ENCODE data around the gene EXT2. TPM values are rescaled to one million over a fixed set of nuclear protein-coding genes. Genes with fewer than 3 reads are reported as not detected.

Gene EXT2
- total and polyA plus RNA-seq, 2 experiments from 2014 or later = 71.5 to 107 TPM

- Histone ChIP-seq H3K4me1 (ENCODE audit: insufficient read depth) (peaks cover 23% of the 10 kb centered on the region), H3K4me2 (no peak overlapping the region), H3K9me2 (replicated peaks; ENCODE audit: insufficient read depth) (no peaks in the 10 kb centered on the region), H3K9me3 (ENCODE audit: low read depth) (no peaks in the 10 kb centered on the region), H2AFZ (no peak overlapping the region), H4K20me1 (ENCODE audit: insufficient read depth, poor library complexity, severe bottlenecking) (no peaks in the 10 kb centered on the region), H3K27me3 (no peaks in the 10 kb centered on the region), H3K36me3 (replicated peaks; ENCODE audit: insufficient read depth, low read depth) (no peaks in the 10 kb centered on the region), H3K4me3 (no peak overlapping the region), H3K79me2 (no peaks in the 10 kb centered on the region), H3K27ac (peak overlapping the region; percentile 28)
- WGBS (ENCODE audit: low lambda C conversion rate, missing lambda C conversion rate) = 77% methylated on average over 8 of the region's 8 CpGs
- no peak for DNase-seq (ENCODE audit: low spot score)
- TF ChIP-seq EZH2phosphoT487 (IDR thresholded peaks at IDR 0.05; ENCODE audit: low read depth, severe bottlenecking, unreplicated experiment) = no peak
- TF ChIP-seq EZH2 (IDR thresholded peaks at IDR 0.05; ENCODE audit: borderline replicate concordance) = no peak
- TF ChIP-seq, protein P1, sequence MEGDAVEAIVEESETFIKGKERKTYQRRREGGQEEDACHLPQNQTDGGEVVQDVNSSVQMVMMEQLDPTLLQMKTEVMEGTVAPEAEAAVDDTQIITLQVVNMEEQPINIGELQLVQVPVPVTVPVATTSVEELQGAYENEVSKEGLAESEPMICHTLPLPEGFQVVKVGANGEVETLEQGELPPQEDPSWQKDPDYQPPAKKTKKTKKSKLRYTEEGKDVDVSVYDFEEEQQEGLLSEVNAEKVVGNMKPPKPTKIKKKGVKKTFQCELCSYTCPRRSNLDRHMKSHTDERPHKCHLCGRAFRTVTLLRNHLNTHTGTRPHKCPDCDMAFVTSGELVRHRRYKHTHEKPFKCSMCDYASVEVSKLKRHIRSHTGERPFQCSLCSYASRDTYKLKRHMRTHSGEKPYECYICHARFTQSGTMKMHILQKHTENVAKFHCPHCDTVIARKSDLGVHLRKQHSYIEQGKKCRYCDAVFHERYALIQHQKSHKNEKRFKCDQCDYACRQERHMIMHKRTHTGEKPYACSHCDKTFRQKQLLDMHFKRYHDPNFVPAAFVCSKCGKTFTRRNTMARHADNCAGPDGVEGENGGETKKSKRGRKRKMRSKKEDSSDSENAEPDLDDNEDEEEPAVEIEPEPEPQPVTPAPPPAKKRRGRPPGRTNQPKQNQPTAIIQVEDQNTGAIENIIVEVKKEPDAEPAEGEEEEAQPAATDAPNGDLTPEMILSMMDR (IDR thresholded peaks at IDR 0.05; ENCODE audit: poor library complexity) = no peak
Observed at GRCh38 chr11:44244639-44245310, 149.3 kb downstream of the EXT2 start.

DNA sequence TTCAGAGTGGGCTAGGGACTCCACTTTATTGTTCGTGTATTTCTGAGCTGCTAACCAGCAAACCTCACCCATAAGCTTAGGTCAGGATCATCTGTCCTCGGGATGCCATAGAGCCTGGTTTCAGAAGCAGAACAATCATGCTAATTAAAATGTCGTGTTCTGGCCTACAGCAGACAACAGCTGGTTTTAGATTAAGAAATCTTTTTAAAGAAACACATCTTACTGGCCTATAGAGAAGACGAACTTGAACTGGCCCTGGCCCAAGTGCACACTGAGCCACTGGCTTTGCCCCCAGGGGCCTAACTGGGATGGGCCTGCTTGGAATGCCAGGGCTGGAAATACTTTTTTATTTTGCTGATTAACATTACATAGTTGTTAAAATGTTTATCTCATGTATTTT is 151.2 kb downstream of the EXT2 start:
- H3K4me2 ChIP-seq = no peak overlapping the region
- DNase-seq (ENCODE audit: low spot score) = no peak
- H4K20me1 ChIP-seq (ENCODE audit: insufficient read depth, poor library complexity, severe bottlenecking) = no peaks in the 10 kb centered on the region
- H2AFZ ChIP-seq = no peak overlapping the region
- H3K27ac ChIP-seq = no peak overlapping the region
- H3K4me3 ChIP-seq = no peak overlapping the region
- no peaks in the 10 kb centered on the region for H3K79me2 ChIP-seq
- no peaks in the 10 kb centered on the region for H3K9me3 ChIP-seq (ENCODE audit: low read depth)
- H3K36me3 ChIP-seq (replicated peaks; ENCODE audit: insufficient read depth, low read depth) = peaks cover under 1% of the 10 kb centered on the region
- TF ChIP-seq, protein P1 (IDR thresholded peaks at IDR 0.05; ENCODE audit: poor library complexity) = no peak
- no peak for TF ChIP-seq EZH2phosphoT487 (IDR thresholded peaks at IDR 0.05; ENCODE audit: low read depth, severe bottlenecking, unreplicated experiment)
- TF ChIP-seq EZH2 (IDR thresholded peaks at IDR 0.05; ENCODE audit: borderline replicate concordance) = no peak
- H3K4me1 ChIP-seq (ENCODE audit: insufficient read depth) = peaks cover 23% of the 10 kb centered on the region
- H3K9me2 ChIP-seq (replicated peaks; ENCODE audit: insufficient read depth) = no peaks in the 10 kb centered on the region
- no peaks in the 10 kb centered on the region for H3K27me3 ChIP-seq
- 48% methylated on average over 4 of the region's 4 CpGs for WGBS (ENCODE audit: low lambda C conversion rate, missing lambda C conversion rate)

GRCh38 chr11:44247508-44247907 is 152.0 kb downstream of the EXT2 start:
- WGBS (ENCODE audit: low lambda C conversion rate, missing lambda C conversion rate) = 84% methylated on average over 6 of the region's 6 CpGs
- Histone ChIP-seq H3K4me1 (ENCODE audit: insufficient read depth) (peaks cover 21% of the 10 kb centered on the region), H3K9me2 (replicated peaks; ENCODE audit: insufficient read depth) (no peaks in the 10 kb centered on the region), H3K27me3 (no peaks in the 10 kb centered on the region), H3K27ac (no peak overlapping the region), H3K4me2 (no peak overlapping the region), H4K20me1 (ENCODE audit: insufficient read depth, poor library complexity, severe bottlenecking) (no peaks in the 10 kb centered on the region), H3K79me2 (no peaks in the 10 kb centered on the region), H3K9me3 (ENCODE audit: low read depth) (no peaks in the 10 kb centered on the region), H3K36me3 (replicated peaks; ENCODE audit: insufficient read depth, low read depth) (peaks cover 3% of the 10 kb centered on the region), H2AFZ (no peak overlapping the region), H3K4me3 (no peak overlapping the region)
- TF ChIP-seq EZH2 (IDR thresholded peaks at IDR 0.05; ENCODE audit: borderline replicate concordance) (no peak), EZH2phosphoT487 (IDR thresholded peaks at IDR 0.05; ENCODE audit: low read depth, severe bottlenecking, unreplicated experiment) (no peak)
- TF ChIP-seq, protein P1 (IDR thresholded peaks at IDR 0.05; ENCODE audit: poor library complexity) = no peak
- DNase-seq (ENCODE audit: low spot score) = no peak

Data from hepatocyte (in vitro differentiated cells).